Endothelial cell of umbilical vein (primary cell): ENCODE measurements around the gene MC5R. TPM values are rescaled to one million over a fixed set of nuclear protein-coding genes. Genes with fewer than 3 reads are reported as not detected.

Experiments
- BruUV-seq: library from RNA; stranded (reverse); fragments of 400-500 nt; replicated peaks from 2 replicates; lab custom pipeline; 2021; lab: Mats Ljungman, UMichigan
- CTCF ChIA-PET: fragments of 300-600, 350-600 bp; sonication (Branson Sonifier 250); formaldehyde crosslinking; loops from one replicate; lab custom pipeline; 2021; ENCODE audit warnings: antibody characterized with exemption, inconsistent platforms; lab: Charles Lee
- POLR2A ChIA-PET: fragments of 300-600, 350-600 bp; sonication (Branson Sonifier 250); formaldehyde crosslinking; loops from one replicate; lab custom pipeline; 2021; ENCODE audit warnings: antibody characterized with exemption, inconsistent platforms; lab: Charles Lee
- DNase-seq: peaks from one replicate; pipeline ENCODE4 v3.0.0-alpha.2; 2011; ENCODE audit warnings: low read depth, low spot score
- FAIRE-seq: peaks from 2 replicates; lab custom pipeline; 2011; peaks lifted over from hg19 to GRCh38; lab: Jason Lieb, UNC
- H2AFZ ChIP-seq: 2 replicates; pipeline ENCODE4 v1.6.0; 2012; ENCODE audit warnings: low read depth, low read length, control low read depth, inconsistent platforms
- H3K27ac ChIP-seq: 2 replicates; pipeline ENCODE4 v1.5.1; 2011; ENCODE audit warnings: low read depth, mild to moderate bottlenecking, control low read depth, low read length, moderate library complexity; ENCODE audit not compliant: insufficient read depth
- H3K27me3 ChIP-seq, 2 experiments: 2 replicates each; pipeline versions ENCODE4 v1.6.0 to v1.6.1; 2011; ENCODE audit warnings: low read length in 2 of 2, mixed read lengths in 1 of 2; ENCODE audit not compliant: control insufficient read depth in 2 of 2, insufficient read depth in 2 of 2
- H3K36me3 ChIP-seq, 2 experiments: 2 replicates in 1 of 2; 3 replicates in 1 of 2; pipeline ENCODE4 v1.5.1; 2011; ENCODE audit warnings: low read length in 2 of 2, mild to moderate bottlenecking in 1 of 2, moderate library complexity in 1 of 2; ENCODE audit not compliant: control insufficient read depth in 2 of 2, insufficient read depth in 2 of 2; ENCODE audit errors: extremely low read depth in 1 of 2
- H3K4me1 ChIP-seq: 3 replicates; pipeline ENCODE4 v1.5.1; 2011; ENCODE audit warnings: mild to moderate bottlenecking, low read length; ENCODE audit not compliant: control insufficient read depth, insufficient read depth; ENCODE audit errors: extremely low read depth
- H3K4me2 ChIP-seq: 2 replicates; pipeline ENCODE4 v1.6.1; 2011; ENCODE audit warnings: low read length, control low read depth, mixed read lengths; ENCODE audit not compliant: insufficient read depth
- H3K4me3 ChIP-seq, 3 experiments: fragments of 200-600 bp in 1 of 3; sonication (generic), shearing (Covaris generic) in 1 of 3; replicated peaks in 1 of 3; 2 replicates each; pipeline ENCODE4 v1.5.1; 2011 to 2016; ENCODE audit warnings: control low read depth in 3 of 3, low read length in 3 of 3, mild to moderate bottlenecking in 2 of 3, inconsistent platforms in 1 of 3, low read depth in 1 of 3, moderate library complexity in 1 of 3; ENCODE audit not compliant: insufficient read depth in 1 of 3
- H3K79me2 ChIP-seq: 2 replicates; pipeline ENCODE4 v1.6.0; 2012; ENCODE audit warnings: low read length, inconsistent platforms; ENCODE audit not compliant: control insufficient read depth, insufficient read depth
- H3K9ac ChIP-seq: replicated peaks from 2 replicates; pipeline ENCODE3; 2011; ENCODE audit warnings: low read length, control low read depth; ENCODE audit not compliant: insufficient read depth; ENCODE audit errors: extremely low read depth
- H3K9me1 ChIP-seq: replicated peaks from 3 replicates; pipeline ENCODE4 v1.6.0; 2011; ENCODE audit warnings: mild to moderate bottlenecking, low read length; ENCODE audit not compliant: control insufficient read depth, insufficient read depth; ENCODE audit errors: extremely low read depth
- H3K9me3 ChIP-seq: replicated peaks from 2 replicates; pipeline ENCODE4 v1.5.1; 2012; ENCODE audit warnings: low read length, inconsistent platforms; ENCODE audit not compliant: control insufficient read depth, insufficient read depth
- H4K20me1 ChIP-seq: replicated peaks from 2 replicates; pipeline ENCODE3; 2011; ENCODE audit warnings: mild to moderate bottlenecking, low read length; ENCODE audit not compliant: control insufficient read depth, insufficient read depth; ENCODE audit errors: extremely low read depth
- CTCF ChIP-seq, 2 donors: IDR thresholded peaks; 1 replicate in 1 of 2; 2 replicates in 1 of 2; pipeline ENCODE4 v1.5.1; 2011; ENCODE audit warnings: low read length in 2 of 2, mild to moderate bottlenecking in 2 of 2, moderate library complexity in 2 of 2, control low read depth in 1 of 2, inconsistent platforms in 1 of 2, low read depth in 1 of 2; ENCODE audit not compliant: insufficient read depth in 1 of 2; ENCODE audit errors: extremely low read depth in 1 of 2
- EZH2 ChIP-seq: IDR thresholded peaks from 2 replicates; pipeline ENCODE4 v1.6.1; 2012; ENCODE audit warnings: borderline replicate concordance, low read depth, mild to moderate bottlenecking, moderate library complexity, low read length, inconsistent platforms; ENCODE audit not compliant: severe bottlenecking
- FOS ChIP-seq: IDR thresholded peaks from 2 replicates; pipeline ENCODE4 v1.6.1; 2011; ENCODE audit warnings: mild to moderate bottlenecking, low read length, moderate library complexity, borderline replicate concordance; ENCODE audit not compliant: insufficient read depth
- GATA2 ChIP-seq: IDR thresholded peaks from 2 replicates; pipeline ENCODE4 v1.7.0; 2011; ENCODE audit warnings: low read depth, mild to moderate bottlenecking, moderate library complexity, mixed read lengths, low read length; ENCODE audit not compliant: insufficient read length, insufficient read depth
- JUN ChIP-seq: IDR thresholded peaks from 2 replicates; pipeline ENCODE4 v1.6.1; 2011; ENCODE audit warnings: borderline replicate concordance, low read depth; ENCODE audit not compliant: insufficient read length, insufficient read depth
- MAX ChIP-seq: IDR thresholded peaks from 2 replicates; pipeline ENCODE4 v1.6.1; 2011; ENCODE audit not compliant: insufficient read depth, insufficient read length
- MYC ChIP-seq: IDR thresholded peaks from one replicate; pipeline ENCODE4 v1.6.1; 2011; ENCODE audit warnings: mild to moderate bottlenecking, low read depth, low read length
- POLR2A ChIP-seq: IDR thresholded peaks from 2 replicates; pipeline ENCODE4 v1.6.1; 2012; ENCODE audit warnings: low read depth, mild to moderate bottlenecking, control low read depth, low read length
- POLR2AphosphoS5 ChIP-seq: IDR thresholded peaks from 2 replicates; pipeline ENCODE4 v1.6.1; 2012; ENCODE audit warnings: low read depth, mild to moderate bottlenecking, control low read depth, low read length, moderate library complexity; ENCODE audit not compliant: insufficient read depth
- dilution Hi-C: fragments of 300-500 bp; cut with MboI; formaldehyde crosslinking; loops from one replicate; pipeline ENCODE4 v1.15.0; 2019; ENCODE audit warnings: low sequenced_read_pairs; ENCODE audit not compliant: extremely low pct_ligation_motif_present
- intact Hi-C: fragments of 100-400 bp; cut with micrococcal nuclease; formaldehyde crosslinking; loops from one replicate; pipeline ENCODE4 v1.10.0; 2022
- polyA plus RNA-seq, 4 experiments: library from polyadenylated mRNA; depleted of rRNA in 3 of 4; stranded (reverse) in 3 of 4; unstranded in 1 of 4; fragments of >200 nt; gene quantifications; 2 replicates each; pipeline versions ENCODE4 v1.2.1 to v1.2.3, GENCODE V29; 2011 to 2012; ENCODE audit warnings: missing spikeins in 1 of 4
- total RNA-seq: library from RNA; stranded (reverse); gene quantifications from 2 replicates; pipeline ENCODE4 v1.2.3, GENCODE V29; 2021

MC5R gene
- total and polyA plus RNA-seq, 2 donors (not counting 3 experiments of a cell fraction or from before 2014, with no cell fraction given), result not detected

GRCh38 chr18:13836559-13836958 lies 12.6 kb downstream of the MC5R start:
- dilution Hi-C loops, result no loop called here
- Histone ChIP-seq H3K4me2 (no peak overlapping the region), H3K9me1 (no peaks in the 10 kb centered on the region), H3K4me1 (no peaks in the 10 kb centered on the region), H2AFZ (no peak overlapping the region), H3K36me3 (no peaks in the 10 kb centered on the region), H3K9me3 (no peaks in the 10 kb centered on the region), H3K27me3 (no peaks in the 10 kb centered on the region), H4K20me1 (no peaks in the 10 kb centered on the region), H3K79me2 (no peaks in the 10 kb centered on the region), H3K9ac (no peak overlapping the region), H3K27ac (no peak overlapping the region), H3K4me3 (no peak overlapping the region)
- intact Hi-C loops, result no loop called here
- BruUV-seq, result no TSS peak
- no peak for TF ChIP-seq FOS
- no peak for TF ChIP-seq MAX
- TF ChIP-seq GATA2, result no peak
- TF ChIP-seq POLR2A, result no peak
- TF ChIP-seq POLR2AphosphoS5, result no peak
- no peak for TF ChIP-seq JUN
- TF ChIP-seq EZH2, result no peak
- TF ChIP-seq CTCF (IDR thresholded peaks at IDR 0.05; ENCODE audit: extremely low read depth in 1 of 2, insufficient read depth in 1 of 2, low read depth in 1 of 2, low read length in 2 of 2), result no peak
- no peak for TF ChIP-seq MYC
- ChIA-PET POLR2A (no interaction called here), CTCF (no interaction called here)
- FAIRE-seq, result no peak
- no peak for DNase-seq
